ENCODE results near the gene CDC42BPA.
"Not testable (repeated sequence)": the region's sequence is repeated elsewhere in the genome, so short reads cannot be mapped to it uniquely, and the experiment has no call there.

Gene CDC42BPA

GRCh38 chr1:226960256-226960655 lies 358.0 kb downstream of the CDC42BPA start:
- Mint-ChIP-seq H3K4me1 (no peaks in the 10 kb centered on the region), H3K4me3 (no peak overlapping the region), H3K9me3 (peaks cover 10% of the 10 kb centered on the region), H3K27ac (no peak overlapping the region), H3K36me3 (ENCODE audit: low read depth) (peaks cover 19% of the 10 kb centered on the region), H3K27me3 (ENCODE audit: low read depth) (no peaks in the 10 kb centered on the region)
- TF ChIP-seq, protein P1, sequence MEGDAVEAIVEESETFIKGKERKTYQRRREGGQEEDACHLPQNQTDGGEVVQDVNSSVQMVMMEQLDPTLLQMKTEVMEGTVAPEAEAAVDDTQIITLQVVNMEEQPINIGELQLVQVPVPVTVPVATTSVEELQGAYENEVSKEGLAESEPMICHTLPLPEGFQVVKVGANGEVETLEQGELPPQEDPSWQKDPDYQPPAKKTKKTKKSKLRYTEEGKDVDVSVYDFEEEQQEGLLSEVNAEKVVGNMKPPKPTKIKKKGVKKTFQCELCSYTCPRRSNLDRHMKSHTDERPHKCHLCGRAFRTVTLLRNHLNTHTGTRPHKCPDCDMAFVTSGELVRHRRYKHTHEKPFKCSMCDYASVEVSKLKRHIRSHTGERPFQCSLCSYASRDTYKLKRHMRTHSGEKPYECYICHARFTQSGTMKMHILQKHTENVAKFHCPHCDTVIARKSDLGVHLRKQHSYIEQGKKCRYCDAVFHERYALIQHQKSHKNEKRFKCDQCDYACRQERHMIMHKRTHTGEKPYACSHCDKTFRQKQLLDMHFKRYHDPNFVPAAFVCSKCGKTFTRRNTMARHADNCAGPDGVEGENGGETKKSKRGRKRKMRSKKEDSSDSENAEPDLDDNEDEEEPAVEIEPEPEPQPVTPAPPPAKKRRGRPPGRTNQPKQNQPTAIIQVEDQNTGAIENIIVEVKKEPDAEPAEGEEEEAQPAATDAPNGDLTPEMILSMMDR (IDR thresholded peaks at IDR 0.05; ENCODE audit: unreplicated experiment in 3 of 3), result no peak

DNA sequence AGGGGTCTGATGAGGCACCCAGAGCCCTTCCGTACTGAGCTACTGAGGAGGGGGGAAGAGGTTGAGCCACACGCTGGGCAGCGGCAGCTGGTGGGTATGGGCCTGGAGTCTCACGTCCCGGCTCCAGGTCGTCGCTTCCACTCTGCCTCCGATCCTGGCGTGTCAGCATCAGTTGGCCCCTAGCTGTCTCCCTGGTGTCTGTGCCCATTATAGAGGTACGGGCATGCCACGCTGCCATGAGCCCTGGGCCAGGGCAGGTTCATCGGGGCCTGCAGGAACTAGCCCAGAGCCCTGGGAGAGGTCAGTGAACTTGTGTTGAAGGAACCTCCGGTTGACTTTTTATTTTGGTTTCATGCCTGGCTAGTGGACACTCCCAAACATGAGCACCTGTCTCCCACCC lies 360.0 kb downstream of the CDC42BPA start:
- no peak overlapping the region for H3K27ac Mint-ChIP-seq
- no peaks in the 10 kb centered on the region for H3K4me1 Mint-ChIP-seq
- peaks cover 16% of the 10 kb centered on the region for H3K9me3 Mint-ChIP-seq
- H3K4me3 Mint-ChIP-seq, result no peak overlapping the region
- H3K36me3 Mint-ChIP-seq (ENCODE audit: low read depth), result peaks cover 30% of the 10 kb centered on the region
- no peaks in the 10 kb centered on the region for H3K27me3 Mint-ChIP-seq (ENCODE audit: low read depth)
- TF ChIP-seq, protein P1 (IDR thresholded peaks at IDR 0.05; ENCODE audit: unreplicated experiment in 3 of 3), result no peak

DNA sequence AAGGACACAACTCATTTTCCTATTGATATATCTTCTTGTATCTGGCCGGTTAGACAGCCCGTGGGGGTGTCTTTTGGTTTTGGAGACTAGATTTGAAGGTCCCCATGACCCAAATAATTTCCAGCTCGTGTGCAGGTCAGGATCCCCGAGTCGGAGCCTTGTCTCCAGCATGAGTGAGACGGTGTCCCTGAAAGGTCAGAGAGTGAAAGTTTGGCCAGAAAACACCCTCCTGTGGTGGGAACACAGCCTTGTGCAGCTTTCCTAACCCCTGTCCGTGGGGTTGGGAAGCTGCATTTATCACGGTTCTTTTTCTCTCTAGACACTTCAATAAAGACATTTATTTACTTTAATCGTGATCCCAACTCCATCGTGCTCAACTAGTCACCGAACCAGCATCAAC lies 360.6 kb downstream of the CDC42BPA start:
- Mint-ChIP-seq H3K4me1 (no peaks in the 10 kb centered on the region), H3K36me3 (ENCODE audit: low read depth) (peaks cover 32% of the 10 kb centered on the region), H3K27ac (no peak overlapping the region), H3K4me3 (no peak overlapping the region), H3K9me3 (peaks cover 18% of the 10 kb centered on the region), H3K27me3 (ENCODE audit: low read depth) (no peaks in the 10 kb centered on the region)
- TF ChIP-seq, protein P1 (IDR thresholded peaks at IDR 0.05; ENCODE audit: unreplicated experiment in 3 of 3), result no peak

DNA sequence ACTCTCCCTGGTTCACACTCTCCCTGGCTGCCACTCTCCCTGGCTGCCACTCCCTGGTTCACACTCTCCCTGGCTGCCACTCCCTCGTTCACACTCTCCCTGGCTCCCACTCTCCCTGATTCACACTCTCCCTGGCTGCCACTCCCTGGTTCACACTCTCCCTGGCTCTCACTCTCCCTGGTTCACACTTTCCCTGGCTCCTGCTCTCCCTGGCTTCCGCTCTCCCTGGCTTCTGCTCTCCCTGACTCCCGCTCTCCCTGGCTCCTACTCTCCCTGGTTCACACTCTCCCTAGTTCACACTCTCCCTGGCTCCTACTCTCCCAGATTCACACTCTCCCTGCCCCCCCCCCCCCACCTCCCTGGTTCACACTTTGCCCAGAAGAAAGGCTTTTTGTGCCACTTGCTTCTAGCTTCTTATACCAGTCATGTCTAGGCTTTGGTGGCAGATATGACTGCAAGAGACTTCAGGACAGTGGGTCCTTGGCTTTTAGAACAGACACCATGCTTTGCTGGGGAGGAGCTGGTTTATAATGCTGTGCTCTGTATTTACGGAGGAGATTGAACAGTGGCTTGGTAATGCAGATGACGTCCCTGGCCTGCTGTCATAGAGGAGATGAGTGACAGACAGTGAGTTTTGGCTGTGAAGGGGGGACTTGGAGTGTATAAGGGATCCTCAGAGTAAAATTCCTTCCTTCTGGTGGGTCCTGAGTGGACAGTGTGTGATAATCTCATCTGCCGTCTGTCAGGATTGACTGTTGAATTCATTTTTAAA lies 361.2 kb downstream of the CDC42BPA start:
- Mint-ChIP-seq H3K27me3 (ENCODE audit: low read depth) (no peaks in the 10 kb centered on the region), H3K4me1 (no peaks in the 10 kb centered on the region), H3K4me3 (no peak overlapping the region), H3K36me3 (ENCODE audit: low read depth) (peaks cover 32% of the 10 kb centered on the region), H3K9me3 (peaks cover 18% of the 10 kb centered on the region), H3K27ac (no peak overlapping the region)
- TF ChIP-seq, protein P1 (IDR thresholded peaks at IDR 0.05; ENCODE audit: unreplicated experiment in 3 of 3), result no peak

DNA sequence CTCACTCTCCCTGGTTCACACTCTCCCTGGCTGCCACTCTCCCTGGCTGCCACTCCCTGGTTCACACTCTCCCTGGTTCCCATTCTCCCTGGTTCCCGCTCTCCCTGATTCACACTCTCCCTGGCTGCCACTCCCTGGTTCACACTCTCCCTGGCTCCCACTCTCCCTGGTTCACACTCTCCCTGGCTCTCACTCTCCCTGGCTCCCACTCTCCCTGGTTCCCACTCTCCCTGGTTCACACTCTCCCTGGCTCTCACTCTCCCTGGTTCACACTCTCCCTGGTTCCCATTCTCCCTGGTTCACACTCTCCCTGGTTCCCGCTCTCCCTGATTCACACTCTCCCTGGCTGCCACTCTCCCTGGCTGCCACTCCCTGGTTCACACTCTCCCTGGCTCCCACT lies 362.4 kb downstream of the CDC42BPA start:
- H3K4me1 Mint-ChIP-seq; H3K4me3 Mint-ChIP-seq; H3K27me3 Mint-ChIP-seq (ENCODE audit: low read depth); H3K27ac Mint-ChIP-seq: not testable (repeated sequence)
- H3K36me3 Mint-ChIP-seq (ENCODE audit: low read depth), result peaks cover 32% of the 10 kb centered on the region
- H3K9me3 Mint-ChIP-seq, result peaks cover 18% of the 10 kb centered on the region

DNA sequence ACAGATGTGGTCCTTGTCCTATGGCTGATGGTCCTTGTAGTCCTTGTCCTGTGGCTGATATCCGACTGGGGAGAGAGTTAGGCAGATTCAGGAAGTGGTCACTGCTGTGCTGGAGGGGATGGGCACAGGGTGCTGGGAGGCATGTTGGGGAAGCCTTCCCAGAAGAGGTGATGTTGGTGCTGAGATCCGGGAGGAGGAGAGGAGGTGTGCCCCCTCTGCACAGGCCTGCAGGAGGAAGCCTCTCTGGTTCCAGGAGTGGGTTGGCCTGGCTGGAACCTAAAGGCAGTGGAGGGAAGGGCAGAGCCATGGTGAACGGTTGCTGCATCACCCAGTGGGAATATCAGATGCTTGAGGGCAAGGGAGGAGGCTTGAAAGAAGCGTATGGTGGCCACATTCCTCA lies 363.5 kb downstream of the CDC42BPA start:
- no peak overlapping the region for H3K4me3 Mint-ChIP-seq
- H3K27me3 Mint-ChIP-seq (ENCODE audit: low read depth), result no peaks in the 10 kb centered on the region
- TF ChIP-seq, protein P1 (IDR thresholded peaks at IDR 0.05; ENCODE audit: unreplicated experiment in 3 of 3), result no peak
- peaks cover 18% of the 10 kb centered on the region for H3K9me3 Mint-ChIP-seq
- no peaks in the 10 kb centered on the region for H3K4me1 Mint-ChIP-seq
- no peak overlapping the region for H3K27ac Mint-ChIP-seq
- peaks cover 32% of the 10 kb centered on the region for H3K36me3 Mint-ChIP-seq (ENCODE audit: low read depth)
